HG03565 (cell line): Measurements from ENCODE around the gene RFX6.

Experiments
- ATAC-seq: cut with Tn5 transposase; IDR thresholded peaks from one replicate; pipeline ENCODE4 v1.9.1; 2021; ENCODE audit warnings: mild to moderate bottlenecking, moderate library complexity; ENCODE audit not compliant: unreplicated experiment

Gene RFX6

DNA sequence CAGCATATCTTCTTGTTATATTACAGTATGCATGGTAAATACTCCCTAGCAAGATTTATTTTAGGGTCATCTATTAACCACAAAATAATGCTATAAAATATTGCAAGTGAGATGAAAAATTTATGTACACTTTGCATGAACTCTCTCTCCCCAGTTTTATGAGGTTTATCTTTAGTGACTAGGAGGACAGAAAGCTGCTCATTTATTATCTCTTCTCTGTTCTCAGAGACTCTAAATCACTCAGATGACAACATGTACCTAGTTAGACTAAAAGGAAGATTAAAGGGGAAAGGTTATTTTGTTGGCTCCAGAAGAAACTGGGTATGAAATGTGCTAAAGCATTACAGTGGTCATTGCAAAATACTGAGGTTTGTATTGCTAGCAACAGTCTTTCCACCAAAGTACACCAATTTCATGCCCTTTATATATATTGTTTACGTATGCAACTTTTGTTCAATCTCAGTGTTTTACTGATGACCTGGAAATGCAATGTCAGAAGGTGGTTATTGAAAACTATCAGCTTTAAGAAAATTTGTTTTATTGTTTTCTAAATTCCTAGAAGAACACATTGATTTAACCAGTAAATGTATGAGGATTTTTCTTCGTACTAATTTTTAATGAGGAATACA is 11.8 kb downstream of the RFX6 start:
- ATAC-seq, result no peak

DNA sequence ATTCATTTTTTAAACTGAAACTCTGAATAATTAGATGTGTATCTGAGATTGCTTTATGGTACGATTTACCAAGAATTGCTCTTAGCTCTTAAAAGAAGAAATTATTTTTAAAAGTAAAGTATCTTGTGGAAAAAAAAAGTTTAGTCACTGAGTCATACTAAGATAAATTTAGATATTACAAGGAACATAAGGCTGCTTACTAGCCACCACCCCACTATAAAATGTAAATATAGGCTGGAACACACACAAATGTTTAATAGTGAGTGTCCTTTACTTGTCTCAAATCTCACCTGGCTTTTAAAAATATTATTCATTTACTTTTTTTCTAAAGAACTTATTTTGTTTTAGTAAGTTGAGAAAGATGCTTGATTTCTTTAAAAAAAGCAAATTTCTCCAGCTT is 17.6 kb downstream of the RFX6 start:
- no peak for ATAC-seq

DNA sequence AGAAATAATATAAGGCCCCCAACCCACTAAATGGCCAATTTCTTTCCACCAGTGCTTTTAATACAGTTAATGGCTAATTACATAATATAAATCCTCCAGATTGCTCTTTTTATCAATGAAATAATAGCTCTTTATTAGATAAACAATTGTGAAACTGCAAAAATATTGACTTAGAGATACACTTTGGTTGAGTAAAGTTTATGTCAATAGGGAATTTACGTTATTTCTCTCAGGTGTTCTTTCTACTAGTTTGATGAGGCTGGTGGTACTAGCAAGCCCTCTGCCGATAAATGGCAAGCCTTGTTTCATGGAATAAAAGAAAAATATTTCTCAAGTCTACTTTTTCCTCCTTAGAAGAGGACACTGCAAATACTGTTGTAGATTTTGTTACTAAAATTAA is 18.9 kb downstream of the RFX6 start:
- ATAC-seq, result no peak

DNA sequence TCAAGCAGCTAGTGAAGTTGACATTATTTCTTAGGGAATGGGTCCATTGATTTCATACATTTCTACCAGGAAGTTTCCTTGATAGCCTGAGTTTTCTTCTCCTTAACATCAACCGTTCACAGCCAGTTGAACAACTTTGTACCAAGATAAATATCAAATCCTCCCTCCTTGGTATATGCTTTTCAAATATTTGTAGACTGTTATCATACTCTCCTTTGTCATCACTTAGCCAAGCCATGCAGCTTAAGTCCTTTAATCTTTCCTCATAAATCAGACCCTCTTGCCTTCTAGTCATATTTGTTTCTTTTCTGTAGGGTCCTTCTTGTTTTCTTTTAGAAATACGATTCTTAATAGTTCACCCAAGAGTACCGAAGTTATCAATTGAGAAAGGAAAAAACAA is 25.6 kb downstream of the RFX6 start:
- no peak for ATAC-seq

DNA sequence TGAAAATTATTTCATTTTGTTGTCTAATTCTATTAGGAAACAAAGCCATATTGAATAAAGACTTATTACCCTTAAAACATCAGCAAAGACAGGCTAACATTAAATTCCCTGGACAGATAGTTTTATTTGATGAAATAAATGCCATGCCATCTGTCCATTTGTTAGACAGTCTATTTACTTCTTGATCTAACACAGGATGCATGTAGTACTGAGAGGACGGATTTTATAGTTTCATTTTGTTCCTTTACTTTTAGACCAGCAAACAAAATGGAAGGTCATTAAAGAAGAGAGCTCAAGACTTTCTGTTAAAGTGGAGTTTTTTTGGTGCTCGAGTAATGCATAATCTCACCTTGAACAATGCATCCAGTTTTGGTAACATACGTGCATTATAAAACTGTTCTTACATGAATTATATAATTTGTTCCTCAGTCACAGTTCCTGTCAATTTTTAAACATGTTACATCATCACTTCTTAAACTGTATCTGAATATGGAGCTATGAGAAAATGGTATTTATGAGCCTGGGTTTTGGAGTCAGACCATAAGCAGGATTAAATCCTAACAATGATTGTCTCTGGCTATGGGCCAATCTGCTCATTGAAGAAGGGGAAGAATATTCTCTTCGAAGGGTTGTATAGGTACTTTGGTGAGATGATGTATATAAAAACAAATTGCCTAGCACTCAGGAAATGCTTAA is 46.0 kb downstream of the RFX6 start:
- no peak for ATAC-seq

DNA sequence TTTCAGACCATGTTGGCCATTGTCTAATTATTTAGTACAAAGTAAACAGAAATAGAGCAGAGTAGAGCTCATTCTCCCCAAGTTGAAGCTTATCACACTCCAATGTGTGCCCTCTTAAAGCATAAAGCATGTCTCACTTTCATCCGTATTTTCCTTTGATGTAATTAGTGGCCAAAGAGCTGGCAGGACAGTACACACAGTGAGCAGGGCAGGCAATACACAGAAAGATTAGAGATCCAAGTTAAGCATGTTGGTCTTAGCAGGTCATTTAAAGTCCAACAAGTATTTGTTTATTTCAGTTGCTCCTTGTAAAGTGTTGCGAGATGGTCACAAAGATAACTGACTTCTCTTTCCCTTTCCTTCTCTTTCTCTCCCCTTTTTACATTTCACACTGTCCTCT is 47.2 kb downstream of the RFX6 start:
- ATAC-seq, result no peak

DNA sequence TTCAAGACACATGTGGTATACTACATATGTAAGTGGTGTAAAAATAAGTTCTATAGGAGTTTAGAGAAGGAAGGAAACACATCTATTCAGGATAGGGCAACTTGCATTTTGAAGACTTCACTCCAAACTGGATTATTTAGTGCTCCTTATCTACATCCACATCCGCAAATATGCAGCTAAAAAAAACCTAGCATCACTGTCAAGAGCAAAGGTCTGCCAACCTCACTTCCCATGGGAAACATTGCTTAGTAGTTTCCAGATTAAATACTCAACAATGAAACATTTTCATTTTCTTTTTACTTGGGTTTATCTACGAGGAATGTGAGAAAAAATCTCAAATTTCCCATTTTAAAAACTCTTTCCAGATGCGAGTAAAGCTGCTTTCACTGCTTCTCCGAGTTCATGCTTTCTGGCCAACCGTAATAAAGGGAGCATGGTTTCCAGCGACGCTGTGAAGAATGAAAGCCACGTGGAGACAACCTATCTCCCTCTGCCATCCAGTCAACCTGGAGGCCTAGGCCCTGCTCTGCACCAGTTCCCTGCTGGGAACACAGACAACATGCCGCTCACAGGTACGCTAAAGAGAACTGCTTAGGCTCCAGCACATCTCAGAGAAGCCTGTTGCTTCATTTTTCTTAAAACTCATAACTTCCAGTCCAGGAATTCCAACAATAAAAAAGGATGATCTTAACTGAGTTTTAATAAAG is 48.2 kb downstream of the RFX6 start:
- no peak for ATAC-seq

DNA sequence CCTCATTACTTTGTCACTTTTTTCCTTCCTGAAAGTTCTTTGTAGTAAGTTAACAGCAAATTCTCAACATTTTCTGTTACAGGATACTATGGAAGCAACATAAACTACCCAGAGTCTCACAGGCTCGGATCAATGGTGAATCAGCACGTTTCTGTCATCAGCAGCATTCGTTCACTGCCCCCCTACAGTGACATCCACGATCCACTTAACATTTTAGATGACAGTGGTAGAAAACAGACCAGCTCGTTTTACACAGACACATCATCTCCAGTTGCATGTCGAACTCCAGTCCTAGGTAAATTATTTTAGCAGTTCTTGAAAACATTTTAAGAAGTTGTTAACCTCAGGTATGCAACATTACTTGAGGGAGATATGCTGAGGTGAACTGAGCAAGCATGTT is 51.6 kb downstream of the RFX6 start:
- no peak for ATAC-seq

DNA sequence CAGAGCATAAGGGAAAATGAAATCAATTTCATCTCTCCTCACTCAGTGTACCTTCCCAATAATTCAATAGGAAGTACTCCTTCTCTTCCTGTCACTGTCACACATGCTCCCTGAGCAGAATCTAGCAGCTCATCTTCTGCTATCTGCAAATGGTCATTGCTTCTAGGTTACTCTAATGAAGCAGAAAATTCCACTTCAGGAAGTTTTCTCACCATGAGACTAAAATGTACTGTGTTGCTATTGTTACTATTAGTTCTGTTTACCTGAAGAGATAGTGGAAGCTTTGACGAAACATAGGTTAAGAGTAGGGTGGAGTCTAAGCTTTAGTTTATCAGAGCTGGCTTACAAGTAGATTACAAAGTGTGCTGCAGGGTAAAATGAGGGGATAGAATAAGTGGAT is 52.8 kb downstream of the RFX6 start:
- ATAC-seq, result no peak

DNA sequence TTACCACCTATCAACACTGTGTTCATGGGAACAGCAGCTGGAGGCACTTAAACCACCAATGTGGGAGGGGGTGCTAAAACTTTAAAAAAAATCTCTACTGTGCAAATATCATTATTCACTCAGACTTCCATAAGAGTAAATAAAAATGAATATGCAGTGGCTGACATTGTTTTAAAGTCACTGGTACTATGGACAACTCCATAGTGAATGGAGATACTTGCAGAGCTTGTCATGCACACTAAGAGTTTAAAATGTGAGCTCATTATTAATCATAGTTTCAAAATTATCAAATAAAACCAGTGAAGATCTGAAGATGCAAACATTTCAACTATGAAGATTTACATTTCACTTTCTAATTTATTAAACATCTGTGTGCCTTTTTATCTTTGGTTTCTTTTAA is 54.4 kb downstream of the RFX6 start:
- ATAC-seq, result no peak

DNA sequence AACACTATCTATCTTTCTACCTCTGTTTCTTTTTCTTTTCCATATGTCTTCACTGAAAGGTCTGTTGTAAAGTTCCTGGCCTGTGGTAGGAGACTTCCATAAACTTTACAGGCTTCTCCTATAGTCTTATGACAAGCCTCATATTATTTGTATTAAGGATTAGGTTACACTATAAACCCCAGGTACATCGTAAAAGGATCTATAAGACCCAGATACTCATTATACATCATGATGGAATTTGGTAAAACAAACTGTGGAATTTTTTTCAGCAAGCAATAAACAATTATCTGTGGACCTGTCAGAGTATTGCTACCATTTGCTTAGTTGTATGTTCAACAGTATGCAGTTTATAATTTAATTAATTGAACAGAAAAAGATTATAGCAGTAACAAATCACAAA is 55.5 kb downstream of the RFX6 start:
- ATAC-seq, result no peak

DNA sequence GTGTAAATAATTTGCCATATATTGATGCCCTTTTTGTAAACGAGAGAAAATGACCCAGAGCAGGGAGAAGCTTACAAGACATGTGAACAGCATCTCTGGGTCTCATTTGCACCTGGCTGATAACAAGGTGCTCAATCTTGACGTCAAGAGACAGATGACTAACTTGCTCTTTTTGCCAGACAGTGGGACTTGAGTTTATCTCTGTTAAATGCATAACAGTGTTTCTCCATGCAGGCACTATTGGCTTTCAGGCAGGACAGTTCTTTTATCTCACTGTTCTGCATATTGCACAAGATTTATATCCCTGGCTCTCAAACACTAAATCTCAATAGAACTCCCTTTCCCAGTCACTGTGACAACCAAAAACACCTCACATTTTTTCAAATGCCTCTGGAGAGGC is 56.4 kb downstream of the RFX6 start:
- ATAC-seq, result no peak

DNA sequence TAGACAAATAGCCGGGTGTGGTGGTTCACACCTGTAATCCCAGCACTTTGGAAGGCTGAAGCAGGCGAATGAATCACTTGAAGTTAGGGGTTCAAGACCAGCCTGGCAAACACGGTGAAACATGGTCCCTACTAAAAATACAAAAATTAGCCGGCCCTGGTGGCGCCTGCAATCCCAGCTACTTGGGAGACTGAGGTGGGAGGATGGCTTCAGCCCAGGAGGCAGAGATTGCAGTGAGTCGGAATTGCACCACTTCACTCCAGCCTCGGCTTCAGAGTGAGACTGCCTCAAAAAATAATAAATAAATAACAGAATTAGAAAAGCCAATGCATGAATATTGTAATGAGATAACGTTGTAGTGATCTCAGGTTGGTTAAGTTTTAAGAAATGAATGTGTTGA is 61.3 kb downstream of the RFX6 start:
- no peak for ATAC-seq

DNA sequence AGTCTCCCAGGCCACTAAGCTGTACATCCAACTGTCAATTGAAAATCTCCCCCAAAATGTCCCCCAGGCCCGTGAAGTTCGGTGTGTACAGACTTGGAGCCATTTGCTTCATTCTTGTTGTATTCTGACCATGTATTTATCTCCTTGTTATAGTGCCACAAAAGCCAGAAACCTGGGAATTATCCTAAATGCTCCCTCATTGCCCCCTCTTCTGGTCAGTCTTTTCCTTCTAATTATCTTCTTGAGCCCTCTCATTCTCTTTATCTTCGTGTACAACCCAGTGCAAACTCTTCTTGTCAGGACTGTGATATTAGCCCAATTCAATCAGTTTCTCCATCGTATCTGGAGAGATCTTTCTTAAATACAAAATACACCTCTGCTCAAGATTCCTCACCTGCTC is 64.7 kb downstream of the RFX6 start:
- no peak for ATAC-seq

DNA sequence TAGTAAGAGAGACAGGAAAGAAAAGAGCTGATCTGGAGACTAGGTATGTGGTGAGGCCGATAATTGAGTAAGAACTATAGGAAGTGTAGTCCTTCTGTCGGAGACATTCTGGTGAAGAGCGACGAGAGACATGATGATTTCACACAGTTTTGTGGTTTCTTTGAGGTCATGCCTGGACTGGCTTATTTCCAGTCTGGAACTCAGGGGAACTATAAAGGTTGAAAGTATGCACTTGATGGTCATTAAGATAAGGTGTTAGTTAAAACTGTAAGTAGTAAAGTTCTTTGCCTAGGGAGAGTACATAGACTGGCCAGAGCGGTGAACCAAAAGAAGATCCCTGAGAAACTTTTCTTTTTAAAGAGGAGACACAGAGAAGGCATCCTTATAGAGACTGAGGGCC is 68.8 kb downstream of the RFX6 start:
- ATAC-seq, result no peak

DNA sequence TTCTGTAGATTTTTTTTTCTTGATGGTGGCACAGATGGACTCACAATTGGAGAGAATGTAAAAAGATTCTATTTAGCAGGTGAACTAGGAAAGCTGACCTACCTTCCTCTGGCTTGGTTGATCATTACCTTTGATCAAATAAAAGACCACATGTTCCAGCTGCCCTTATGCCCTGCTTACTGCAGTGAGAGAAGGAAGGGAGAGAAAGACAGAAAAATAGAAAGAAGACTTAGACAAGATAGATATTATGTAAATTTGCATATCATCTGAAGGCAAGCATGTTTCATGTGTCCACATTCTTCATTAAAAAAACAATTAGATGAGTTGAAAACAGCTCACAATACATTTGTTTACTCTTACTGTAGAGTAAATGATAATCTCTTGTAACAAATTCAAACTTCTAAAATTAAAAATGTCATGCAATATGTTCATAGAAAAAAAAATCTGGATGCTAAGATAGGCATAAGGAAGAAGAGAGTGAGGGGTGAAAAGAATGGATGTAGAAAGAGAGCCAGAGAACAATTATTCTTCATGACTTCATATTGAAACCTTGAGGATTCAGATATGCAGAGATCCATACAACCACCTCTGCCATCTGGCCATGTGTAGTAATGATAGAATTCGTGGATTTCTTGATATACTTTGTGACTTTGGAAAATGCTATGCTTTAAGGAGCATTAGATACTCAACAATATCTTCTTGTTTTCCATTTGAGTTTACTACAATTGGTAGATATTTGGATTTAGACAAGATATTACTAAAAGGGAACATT is 71.7 kb downstream of the RFX6 start:
- ATAC-seq, result no peak

DNA sequence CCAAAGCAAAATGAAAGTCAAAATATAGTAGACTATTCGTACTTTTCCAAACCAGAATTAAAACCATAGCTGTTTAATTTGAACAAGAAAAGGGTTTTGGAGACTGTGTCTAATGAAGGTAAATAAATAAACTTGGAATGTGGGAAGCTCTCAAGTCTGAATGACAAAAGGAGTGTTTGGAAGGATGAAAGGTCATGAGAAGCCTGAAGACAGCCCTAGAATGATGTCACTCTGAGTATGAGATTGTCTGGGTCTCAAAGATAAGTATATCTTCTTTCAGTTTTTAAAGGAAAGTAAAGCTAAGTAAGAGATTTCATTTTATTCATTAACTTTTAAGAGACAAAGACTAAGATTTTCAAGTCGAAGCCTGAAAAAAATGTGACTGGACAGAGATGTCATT is 72.9 kb downstream of the RFX6 start:
- ATAC-seq, result no peak

DNA sequence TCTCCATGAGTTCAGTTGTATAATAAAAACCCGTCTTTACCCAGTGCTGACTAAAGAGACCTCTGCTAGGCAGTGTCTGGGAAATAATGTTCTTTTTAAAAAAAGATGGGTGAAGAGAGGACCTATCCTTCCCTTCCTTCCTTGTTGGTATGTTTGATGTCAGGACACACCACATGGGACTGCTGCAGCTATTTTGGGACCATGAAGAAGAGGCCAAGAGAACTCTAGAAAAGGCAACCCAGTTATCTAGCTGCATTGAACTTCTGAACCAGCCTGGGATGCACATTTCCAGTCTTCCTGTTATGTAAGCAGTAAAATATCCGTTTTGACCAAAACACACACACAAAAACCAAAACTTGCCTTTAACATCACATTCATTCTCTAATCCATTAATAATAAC is 77.3 kb downstream of the RFX6 start:
- ATAC-seq, result no peak

DNA sequence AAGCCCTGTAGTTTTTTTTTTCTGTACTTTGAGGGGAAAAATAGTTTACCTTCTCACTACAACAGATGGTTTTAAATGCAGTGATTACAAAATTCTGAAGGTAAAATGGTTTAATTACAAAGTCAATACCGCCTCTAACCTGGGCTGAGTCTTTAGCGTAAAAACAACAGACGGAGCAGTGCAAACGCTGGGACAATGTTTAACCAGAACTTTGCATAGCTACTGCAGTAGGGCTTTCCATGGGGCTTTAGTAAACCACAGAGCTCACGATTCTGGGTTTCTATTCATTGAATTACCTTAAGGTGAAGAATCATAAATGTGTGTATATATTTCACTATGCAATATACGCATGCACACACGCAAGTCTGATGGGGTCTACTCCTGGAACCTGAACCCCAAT is 77.9 kb downstream of the RFX6 start:
- ATAC-seq, result no peak

DNA sequence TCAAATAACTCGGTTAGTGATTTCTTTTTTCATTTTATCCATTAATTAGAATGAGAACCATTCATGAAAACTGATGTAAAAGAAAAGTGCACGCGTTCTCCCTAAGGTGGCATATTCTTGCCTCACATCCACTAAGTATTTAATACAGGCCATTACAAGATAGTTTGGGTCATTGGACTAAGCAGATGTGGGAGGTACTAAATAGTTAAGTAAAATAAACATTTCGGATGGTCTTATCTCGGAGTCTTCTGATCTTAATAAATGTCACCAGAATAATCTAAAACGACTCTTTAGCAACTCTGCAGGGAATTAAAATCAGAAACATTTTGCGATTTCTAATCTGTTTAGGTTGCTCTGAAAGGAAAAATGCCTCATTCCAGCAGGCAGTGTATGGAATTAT is 78.7 kb downstream of the RFX6 start:
- ATAC-seq, result no peak

DNA sequence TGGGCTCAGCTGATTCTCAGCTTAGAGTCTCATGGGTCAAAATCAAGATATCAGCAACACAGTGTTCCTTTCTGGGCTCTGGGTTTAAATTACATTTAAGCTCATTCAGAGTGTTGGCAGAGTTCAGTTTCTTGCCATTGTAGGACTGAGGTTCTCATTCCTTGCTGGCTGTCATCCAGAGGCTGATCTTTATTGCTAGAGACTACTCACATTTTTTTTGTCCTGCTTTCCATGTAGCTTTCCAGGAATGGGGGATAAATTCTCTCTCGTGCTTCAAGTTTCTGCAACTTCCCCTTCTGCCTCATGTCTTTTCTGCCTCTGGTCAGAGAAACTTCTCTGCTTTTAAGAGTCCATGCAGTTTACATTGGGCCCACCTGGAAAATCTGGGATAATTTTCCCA is 86.9 kb downstream of the RFX6 start:
- no peak for ATAC-seq
